NB4 (cell line): ENCODE results near the gene CERT1.

ENCODE experiments used
- DNase-seq: peaks from one replicate; pipeline ENCODE4 v3.0.0; 2010; ENCODE audit warnings: low read depth
- H3K4me3 ChIP-seq: one replicate; pipeline ENCODE4 v1.5.1; 2011; ENCODE audit warnings: mild to moderate bottlenecking, low read depth, low read length, moderate library complexity
- MAX ChIP-seq: IDR thresholded peaks from 2 replicates; pipeline ENCODE4 v1.6.1; 2011; ENCODE audit warnings: low read depth, low read length
- MYC ChIP-seq: IDR thresholded peaks from 2 replicates; pipeline ENCODE4 v1.6.1; 2011; ENCODE audit warnings: low read depth, low read length
- POLR2A ChIP-seq: IDR thresholded peaks from 2 replicates; pipeline ENCODE4 v1.6.1; 2011; ENCODE audit warnings: mild to moderate bottlenecking; ENCODE audit not compliant: insufficient read length; ENCODE audit errors: extremely low read depth
- TF ChIP-seq, protein P1 (sequence below): IDR thresholded peaks from one replicate; pipeline ENCODE4 v1.5.1; 2012; ENCODE audit warnings: low read depth, low read length

CERT1 gene

DNA sequence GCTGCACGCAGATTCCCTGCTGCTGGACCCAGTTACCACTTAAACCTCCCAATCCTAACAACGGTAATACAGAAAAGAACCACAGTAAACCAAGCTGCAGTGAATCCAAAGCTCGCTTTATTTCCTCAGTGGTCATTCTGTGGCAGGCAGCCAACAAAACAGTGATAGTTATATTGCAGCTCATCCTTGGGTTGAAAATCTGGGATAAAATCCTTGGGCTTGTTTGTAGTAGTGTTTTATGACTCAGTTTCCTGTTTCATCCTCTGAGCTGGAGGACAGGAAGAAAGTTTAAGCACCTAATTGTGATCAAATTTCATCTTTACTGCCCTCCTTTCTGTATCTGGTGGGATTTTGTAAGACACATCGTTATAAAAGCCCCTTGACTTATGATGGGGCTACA, 143.0 kb downstream of the CERT1 start:
- H3K4me3 ChIP-seq = no peak overlapping the region
- TF ChIP-seq MYC = no peak
- TF ChIP-seq, protein P1, sequence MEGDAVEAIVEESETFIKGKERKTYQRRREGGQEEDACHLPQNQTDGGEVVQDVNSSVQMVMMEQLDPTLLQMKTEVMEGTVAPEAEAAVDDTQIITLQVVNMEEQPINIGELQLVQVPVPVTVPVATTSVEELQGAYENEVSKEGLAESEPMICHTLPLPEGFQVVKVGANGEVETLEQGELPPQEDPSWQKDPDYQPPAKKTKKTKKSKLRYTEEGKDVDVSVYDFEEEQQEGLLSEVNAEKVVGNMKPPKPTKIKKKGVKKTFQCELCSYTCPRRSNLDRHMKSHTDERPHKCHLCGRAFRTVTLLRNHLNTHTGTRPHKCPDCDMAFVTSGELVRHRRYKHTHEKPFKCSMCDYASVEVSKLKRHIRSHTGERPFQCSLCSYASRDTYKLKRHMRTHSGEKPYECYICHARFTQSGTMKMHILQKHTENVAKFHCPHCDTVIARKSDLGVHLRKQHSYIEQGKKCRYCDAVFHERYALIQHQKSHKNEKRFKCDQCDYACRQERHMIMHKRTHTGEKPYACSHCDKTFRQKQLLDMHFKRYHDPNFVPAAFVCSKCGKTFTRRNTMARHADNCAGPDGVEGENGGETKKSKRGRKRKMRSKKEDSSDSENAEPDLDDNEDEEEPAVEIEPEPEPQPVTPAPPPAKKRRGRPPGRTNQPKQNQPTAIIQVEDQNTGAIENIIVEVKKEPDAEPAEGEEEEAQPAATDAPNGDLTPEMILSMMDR = no peak
- no peak for DNase-seq

GRCh38 chr5:75367401-75367800, 144.0 kb downstream of the CERT1 start:
- TF ChIP-seq MYC (no peak), MAX (no peak), POLR2A (no peak)
- TF ChIP-seq, protein P1 = no peak
- no peak overlapping the region for H3K4me3 ChIP-seq
- DNase-seq = no peak

GRCh38 chr5:75366787-75367186, 144.6 kb downstream of the CERT1 start:
- TF ChIP-seq MYC (no peak), POLR2A (no peak), MAX (no peak)
- TF ChIP-seq, protein P1 = no peak
- no peak for DNase-seq
- no peak overlapping the region for H3K4me3 ChIP-seq

GRCh38 chr5:75365740-75366139, 145.7 kb downstream of the CERT1 start:
- no peak for DNase-seq
- TF ChIP-seq, protein P1 = no peak
- TF ChIP-seq MYC (no peak), POLR2A (no peak), MAX (no peak)
- no peak overlapping the region for H3K4me3 ChIP-seq

- no peak for TF ChIP-seq POLR2A
- no peak for TF ChIP-seq MAX
- TF ChIP-seq MYC = no peak
- TF ChIP-seq, protein P1 = no peak
- no peak overlapping the region for H3K4me3 ChIP-seq
- DNase-seq = no peak
Observed at GRCh38 chr5:75364571-75365280, 146.7 kb downstream of the CERT1 start.
